Progenitor cell of endocrine pancreas (in vitro differentiated cells): ENCODE results near the gene LSM5. TPM values are rescaled to one million over a fixed set of nuclear protein-coding genes. Genes with fewer than 3 reads are reported as not detected.
A peak's percentile ranks its signal among the peaks of the same experiment; 100 is the strongest.

ENCODE experiments used
- DNase-seq: peaks from one replicate; pipeline ENCODE4 v3.0.0; 2021; ENCODE audit warnings: low spot score; ENCODE audit not compliant: unreplicated experiment
- H3K27ac Mint-ChIP-seq: 2 replicates; pipeline ENCODE4 v1.8.0; 2021; ENCODE audit warnings: mild to moderate bottlenecking, moderate library complexity, mixed read lengths
- H3K27me3 Mint-ChIP-seq: 2 replicates; pipeline ENCODE4 v1.8.0; 2021; ENCODE audit warnings: mixed read lengths
- H3K36me3 Mint-ChIP-seq: 2 replicates; pipeline ENCODE4 v1.8.0; 2022; ENCODE audit warnings: mixed read lengths; ENCODE audit not compliant: insufficient read depth
- H3K4me1 Mint-ChIP-seq: 2 replicates; pipeline ENCODE4 v1.8.0; 2021; ENCODE audit warnings: low read depth, mixed read lengths
- H3K4me3 Mint-ChIP-seq: 2 replicates; pipeline ENCODE4 v1.8.0; 2021; ENCODE audit warnings: low read depth, mild to moderate bottlenecking, moderate library complexity, mixed read lengths
- H3K9me3 Mint-ChIP-seq: 2 replicates; pipeline ENCODE4 v1.8.0; 2021; ENCODE audit warnings: low read depth, mixed read lengths
- total RNA-seq: library from RNA; stranded (reverse); gene quantifications from 2 replicates; pipeline ENCODE4 v1.2.1, GENCODE V29; 2021
- TF ChIP-seq, protein P1 (sequence below): fragments of 200-600 bp; sonication (generic); IDR thresholded peaks from one replicate; pipeline ENCODE4 v1.5.0; 2021; ENCODE audit warnings: antibody characterized with exemption, mild to moderate bottlenecking; ENCODE audit not compliant: unreplicated experiment

LSM5 gene
- total RNA-seq, 1 donor from 2014 or later, result 78.1 TPM

DNA sequence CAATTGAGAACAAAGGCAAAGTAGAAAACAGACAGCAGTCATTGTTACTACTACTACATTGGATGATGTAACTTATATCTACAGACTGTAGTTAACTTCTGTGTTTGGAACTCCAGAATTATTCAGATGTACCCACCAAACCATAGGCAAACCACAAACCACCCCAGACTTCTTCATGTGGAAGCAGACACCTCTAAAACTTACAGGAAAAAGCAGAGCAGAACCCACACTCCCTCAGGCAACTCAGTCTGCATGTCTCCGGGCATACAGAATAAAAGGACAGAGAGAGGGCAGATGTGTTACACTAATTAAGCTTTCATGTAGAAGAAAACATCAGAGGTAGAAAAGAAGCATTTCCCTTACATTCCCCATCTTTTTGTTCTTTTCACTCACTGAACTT is 9.0 kb downstream of the LSM5 start:
- no peaks in the 10 kb centered on the region for H3K4me1 Mint-ChIP-seq

DNA sequence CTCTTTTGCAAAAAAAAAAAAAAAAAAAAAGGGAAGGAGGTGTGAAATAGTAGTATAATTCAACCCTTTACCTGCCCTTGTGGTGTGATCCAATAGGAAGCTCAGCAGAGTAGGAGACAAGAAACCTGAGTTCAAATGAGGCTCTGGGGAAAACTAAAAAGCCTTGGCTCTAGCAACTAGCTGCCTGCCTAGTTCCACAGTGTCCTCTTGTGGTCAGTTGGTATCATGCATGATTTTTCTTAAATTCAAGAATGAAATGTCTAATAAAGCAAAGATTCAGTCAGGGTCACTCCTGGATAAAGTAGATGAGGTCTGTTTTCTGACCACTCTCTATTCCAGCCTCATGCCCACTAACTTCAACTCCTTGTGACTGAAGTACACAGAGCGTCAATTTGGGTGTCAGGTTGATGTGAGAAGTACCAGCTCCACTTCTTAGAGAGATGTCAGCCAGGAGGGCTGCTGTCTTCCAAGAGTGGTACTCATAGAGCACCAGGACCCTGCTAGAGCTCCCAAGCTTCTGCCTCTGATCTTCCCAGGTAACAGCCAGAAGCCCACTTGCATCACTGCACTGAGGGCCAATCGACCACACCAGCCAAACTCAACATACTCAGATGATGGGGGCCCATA is 10.5 kb downstream of the LSM5 start:
- no peaks in the 10 kb centered on the region for H3K4me1 Mint-ChIP-seq
- TF ChIP-seq, protein P1, sequence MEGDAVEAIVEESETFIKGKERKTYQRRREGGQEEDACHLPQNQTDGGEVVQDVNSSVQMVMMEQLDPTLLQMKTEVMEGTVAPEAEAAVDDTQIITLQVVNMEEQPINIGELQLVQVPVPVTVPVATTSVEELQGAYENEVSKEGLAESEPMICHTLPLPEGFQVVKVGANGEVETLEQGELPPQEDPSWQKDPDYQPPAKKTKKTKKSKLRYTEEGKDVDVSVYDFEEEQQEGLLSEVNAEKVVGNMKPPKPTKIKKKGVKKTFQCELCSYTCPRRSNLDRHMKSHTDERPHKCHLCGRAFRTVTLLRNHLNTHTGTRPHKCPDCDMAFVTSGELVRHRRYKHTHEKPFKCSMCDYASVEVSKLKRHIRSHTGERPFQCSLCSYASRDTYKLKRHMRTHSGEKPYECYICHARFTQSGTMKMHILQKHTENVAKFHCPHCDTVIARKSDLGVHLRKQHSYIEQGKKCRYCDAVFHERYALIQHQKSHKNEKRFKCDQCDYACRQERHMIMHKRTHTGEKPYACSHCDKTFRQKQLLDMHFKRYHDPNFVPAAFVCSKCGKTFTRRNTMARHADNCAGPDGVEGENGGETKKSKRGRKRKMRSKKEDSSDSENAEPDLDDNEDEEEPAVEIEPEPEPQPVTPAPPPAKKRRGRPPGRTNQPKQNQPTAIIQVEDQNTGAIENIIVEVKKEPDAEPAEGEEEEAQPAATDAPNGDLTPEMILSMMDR, result peak; percentile 83

More for the DNA sequence above, 9.0 kb downstream of the LSM5 start:
- H3K27me3 Mint-ChIP-seq, result no peaks in the 10 kb centered on the region
- no peak overlapping the region for H3K4me3 Mint-ChIP-seq
- DNase-seq, result no peak
- TF ChIP-seq, protein P1, result no peak
- peaks cover 4% of the 10 kb centered on the region for H3K36me3 Mint-ChIP-seq
- no peaks in the 10 kb centered on the region for H3K9me3 Mint-ChIP-seq
- peak overlapping the region; percentile 31 for H3K27ac Mint-ChIP-seq

DNA sequence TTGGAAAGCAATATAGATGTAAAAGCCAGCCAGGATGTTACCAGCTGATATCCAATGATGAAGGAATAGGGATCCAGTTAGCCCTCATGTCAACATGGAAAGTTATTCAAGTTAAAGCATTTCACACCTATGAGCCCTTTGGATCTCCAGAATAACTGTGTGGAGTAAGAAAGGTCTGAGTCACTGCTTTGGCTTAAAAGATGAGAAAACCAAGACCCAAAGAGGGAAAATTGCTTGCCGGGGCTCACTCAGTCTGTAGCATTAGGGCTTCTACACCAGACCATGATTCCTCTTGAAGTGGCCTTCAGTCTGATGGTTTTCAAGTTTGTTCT is 12.6 kb downstream of the LSM5 start:
- no peak overlapping the region for H3K27ac Mint-ChIP-seq

More for the DNA sequence above, 10.5 kb downstream of the LSM5 start:
- H3K36me3 Mint-ChIP-seq, result no peaks in the 10 kb centered on the region
- no peak for DNase-seq
- no peak overlapping the region for H3K27ac Mint-ChIP-seq
- H3K27me3 Mint-ChIP-seq, result no peaks in the 10 kb centered on the region
- H3K4me3 Mint-ChIP-seq, result no peak overlapping the region
- H3K9me3 Mint-ChIP-seq, result no peaks in the 10 kb centered on the region

DNA sequence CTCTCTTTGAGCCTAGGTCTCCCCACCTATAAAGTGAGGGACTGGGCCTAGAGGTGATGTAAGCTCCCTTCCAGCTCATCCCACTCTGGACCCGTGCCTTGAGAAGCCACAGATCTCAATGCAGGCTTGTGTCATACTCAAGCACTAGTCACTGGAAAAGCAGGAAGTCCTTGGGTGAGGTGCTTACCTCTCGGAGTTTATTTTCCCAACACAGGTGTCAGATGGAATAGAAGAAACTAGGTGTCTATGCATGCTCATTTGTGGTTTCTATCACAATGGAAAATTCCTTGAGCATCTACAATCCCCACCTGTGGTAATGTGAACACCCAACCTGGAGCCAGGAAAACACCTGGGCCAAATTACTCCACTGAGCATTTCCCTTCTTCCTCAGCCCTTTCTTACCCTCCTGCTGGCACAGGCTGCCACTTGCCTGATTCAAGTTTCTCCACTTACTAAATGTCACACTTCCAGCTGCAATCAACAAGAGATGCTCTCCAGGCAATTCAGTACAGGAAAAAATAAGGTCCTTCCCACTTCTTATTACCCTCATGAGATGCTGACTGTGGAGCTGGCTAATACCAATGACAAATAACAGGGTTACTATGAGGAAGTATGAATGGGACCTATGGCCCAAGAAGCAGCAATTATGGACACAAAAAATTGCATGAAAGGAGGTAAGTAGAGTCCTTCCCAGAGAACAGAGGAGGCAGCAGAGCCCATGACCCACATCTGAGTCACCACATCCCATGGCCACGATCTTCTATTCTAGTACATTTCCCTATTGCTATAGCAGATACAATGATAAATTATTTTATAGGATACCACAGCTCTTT is 13.1 kb downstream of the LSM5 start:
- Mint-ChIP-seq H3K9me3 (no peaks in the 10 kb centered on the region), H3K4me1 (no peaks in the 10 kb centered on the region), H3K27me3 (no peaks in the 10 kb centered on the region), H3K27ac (no peak overlapping the region), H3K36me3 (no peaks in the 10 kb centered on the region), H3K4me3 (no peak overlapping the region)
- no peak for DNase-seq
- TF ChIP-seq, protein P1, result no peak

More for the DNA sequence above, 12.6 kb downstream of the LSM5 start:
- no peaks in the 10 kb centered on the region for H3K9me3 Mint-ChIP-seq
- no peaks in the 10 kb centered on the region for H3K36me3 Mint-ChIP-seq
- TF ChIP-seq, protein P1, result no peak
- H3K4me3 Mint-ChIP-seq, result no peak overlapping the region
- DNase-seq, result no peak
- no peaks in the 10 kb centered on the region for H3K4me1 Mint-ChIP-seq
- no peaks in the 10 kb centered on the region for H3K27me3 Mint-ChIP-seq

DNA sequence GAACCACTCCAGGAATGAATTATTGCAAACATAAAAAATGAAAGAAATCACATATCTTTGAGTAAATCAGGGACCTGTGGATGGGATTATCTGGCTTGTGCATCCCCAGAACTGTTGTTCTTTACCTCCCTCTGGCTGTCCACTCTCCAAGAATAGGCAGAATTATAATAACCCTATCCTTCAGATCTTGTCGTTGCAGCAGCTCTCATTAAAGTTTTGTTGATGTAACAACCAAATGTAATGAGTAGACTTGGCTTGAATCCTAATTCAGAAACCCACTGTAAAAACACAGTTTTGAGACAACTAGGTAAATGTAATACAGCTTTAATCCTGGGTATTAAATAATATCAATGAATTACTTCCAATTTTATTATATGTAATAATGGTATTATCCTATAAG is 16.2 kb downstream of the LSM5 start:
- H3K9me3 Mint-ChIP-seq, result no peaks in the 10 kb centered on the region
- no peaks in the 10 kb centered on the region for H3K36me3 Mint-ChIP-seq
- no peaks in the 10 kb centered on the region for H3K4me1 Mint-ChIP-seq
- H3K27ac Mint-ChIP-seq, result no peak overlapping the region
- H3K4me3 Mint-ChIP-seq, result no peak overlapping the region
- no peak for DNase-seq
- TF ChIP-seq, protein P1, result no peak
- no peaks in the 10 kb centered on the region for H3K27me3 Mint-ChIP-seq
